Ishikawa (cell line): ENCODE data around the gene PSD.

Experiments used
- FOXM1 ChIP-seq: IDR thresholded peaks from 2 replicates; pipeline ENCODE4 v1.6.1; 2012; ENCODE audit warnings: low read depth, borderline replicate concordance
- MAX ChIP-seq: IDR thresholded peaks from 2 replicates; pipeline ENCODE4 v1.6.1; 2012
- REST ChIP-seq: IDR thresholded peaks from 2 replicates; pipeline ENCODE4 v1.6.1; 2012; ENCODE audit warnings: low read depth, mild to moderate bottlenecking
- TAF1 ChIP-seq: IDR thresholded peaks from 2 replicates; pipeline ENCODE4 v1.6.1; 2012; ENCODE audit warnings: low read depth, mild to moderate bottlenecking
- USF1 ChIP-seq: IDR thresholded peaks from 2 replicates; pipeline ENCODE4 v1.6.1; 2012
- YY1 ChIP-seq: IDR thresholded peaks from 2 replicates; pipeline ENCODE4 v1.6.1; 2012; ENCODE audit warnings: low read depth
- ZBTB7A ChIP-seq: IDR thresholded peaks from 2 replicates; pipeline ENCODE4 v1.6.1; 2012; ENCODE audit warnings: low read depth

GRCh38 chr10:102424916-102425315, 6.3 kb upstream of the PSD start:
- TF ChIP-seq MAX (no peak), TAF1 (no peak), USF1 (no peak), ZBTB7A (no peak), YY1 (no peak), FOXM1 (no peak), REST (no peak)
